Bronchial epithelial cell (primary cell): ENCODE measurements around the gene ACTC1. TPM values are rescaled to one million over a fixed set of nuclear protein-coding genes. Genes with fewer than 3 reads are reported as not detected.
A peak's percentile ranks its signal among the peaks of the same experiment; 100 is the strongest.

Source experiments
- DNase-seq: peaks from one replicate; pipeline ENCODE4 v3.0.0-alpha.2; 2010; ENCODE audit warnings: low read depth
- FAIRE-seq: peaks from 2 replicates; lab custom pipeline; 2011; peaks lifted over from hg19 to GRCh38; lab: Jason Lieb, UNC
- H3K27me3 ChIP-seq: 2 replicates; pipeline ENCODE4 v1.5.1; 2011; ENCODE audit warnings: low read length; ENCODE audit not compliant: control insufficient read depth, insufficient read depth
- H3K36me3 ChIP-seq: 2 replicates; pipeline ENCODE4 v1.5.1; 2011; ENCODE audit warnings: low read length; ENCODE audit not compliant: control insufficient read depth, insufficient read depth
- H3K4me3 ChIP-seq: 2 replicates; pipeline ENCODE4 v1.5.1; 2011; ENCODE audit warnings: mild to moderate bottlenecking, low read depth, low read length, control low read depth
- CTCF ChIP-seq: IDR thresholded peaks from 2 replicates; pipeline ENCODE4 v1.5.1; 2011; ENCODE audit warnings: mild to moderate bottlenecking, moderate library complexity, low read length, control low read depth, inconsistent platforms; ENCODE audit not compliant: insufficient read depth, severe bottlenecking
- total RNA-seq: library from RNA; depleted of rRNA; stranded (reverse); fragments of >200 nt; gene quantifications from 2 replicates; pipeline ENCODE4 v1.2.1, GENCODE V29; 2014

Gene ACTC1
- total RNA-seq, 1 donor from 2014 or later: not detected

GRCh38 chr15:34794590-34795206, 651 bp downstream of the ACTC1 start:
- Histone ChIP-seq H3K36me3 (no peaks in the 10 kb centered on the region), H3K27me3 (peaks cover 33% of the 10 kb centered on the region), H3K4me3 (no peak overlapping the region)
- no peak for TF ChIP-seq CTCF
- no peak for DNase-seq
- no peak for FAIRE-seq

- H3K36me3 ChIP-seq: no peaks in the 10 kb centered on the region
- DNase-seq (no peak), FAIRE-seq (no peak)
- no peak overlapping the region for H3K4me3 ChIP-seq
- H3K27me3 ChIP-seq: peaks cover 29% of the 10 kb centered on the region
- no peak for TF ChIP-seq CTCF
Measured at GRCh38 chr15:34793901-34794300, 1.4 kb downstream of the ACTC1 start.

- peaks cover 29% of the 10 kb centered on the region for H3K27me3 ChIP-seq
- FAIRE-seq (no peak), DNase-seq (no peak)
- H3K36me3 ChIP-seq: no peaks in the 10 kb centered on the region
- no peak overlapping the region for H3K4me3 ChIP-seq
- no peak for TF ChIP-seq CTCF
Measured at GRCh38 chr15:34793071-34793470, 2.3 kb downstream of the ACTC1 start.

GRCh38 chr15:34791701-34792100, 3.6 kb downstream of the ACTC1 start:
- peaks cover 22% of the 10 kb centered on the region for H3K27me3 ChIP-seq
- no peak for FAIRE-seq
- no peak overlapping the region for H3K4me3 ChIP-seq
- TF ChIP-seq CTCF: no peak
- no peaks in the 10 kb centered on the region for H3K36me3 ChIP-seq
- no peak for DNase-seq

GRCh38 chr15:34790121-34790520, 5.2 kb downstream of the ACTC1 start:
- Histone ChIP-seq H3K4me3 (no peak overlapping the region), H3K27me3 (peaks cover 14% of the 10 kb centered on the region), H3K36me3 (no peaks in the 10 kb centered on the region)
- TF ChIP-seq CTCF: no peak
- DNase-seq (no peak), FAIRE-seq (no peak)

- no peak for TF ChIP-seq CTCF
- H3K36me3 ChIP-seq: no peaks in the 10 kb centered on the region
- H3K4me3 ChIP-seq: no peak overlapping the region
- FAIRE-seq (peak; percentile 13), DNase-seq (no peak)
- peaks cover 7% of the 10 kb centered on the region for H3K27me3 ChIP-seq
Measured at GRCh38 chr15:34789326-34789725, 6.0 kb downstream of the ACTC1 start.
